H9 (cell line): ENCODE measurements around the gene CHCHD4. TPM values are rescaled to one million over a fixed set of nuclear protein-coding genes. Genes with fewer than 3 reads are reported as not detected.

Source experiments
- DNase-seq: peaks from one replicate; pipeline ENCODE4 v3.0.0-alpha.2; 2017
- H2AFZ ChIP-seq: one replicate; pipeline ENCODE4 v1.6.1; 2013; ENCODE audit warnings: mild to moderate bottlenecking, low read length, control low read depth, moderate library complexity
- H2AK5ac ChIP-seq: 2 replicates; pipeline ENCODE4 v1.6.1; 2013; ENCODE audit warnings: low read length, control low read depth, mixed read lengths; ENCODE audit not compliant: insufficient read length
- H2BK120ac ChIP-seq: one replicate; pipeline ENCODE4 v1.6.1; 2013; ENCODE audit warnings: low read depth, mild to moderate bottlenecking, low read length, control low read depth, inconsistent platforms; ENCODE audit not compliant: poor library complexity, severe bottlenecking
- H2BK12ac ChIP-seq: 2 replicates; pipeline ENCODE4 v1.6.1; 2013; ENCODE audit warnings: low read length, control low read depth, mixed read lengths, low read depth; ENCODE audit not compliant: insufficient read length
- H2BK15ac ChIP-seq: 2 replicates; pipeline ENCODE4 v1.6.1; 2013; ENCODE audit warnings: low read depth, low read length, control low read depth
- H2BK20ac ChIP-seq: one replicate; pipeline ENCODE4 v1.6.1; 2013; ENCODE audit warnings: low read depth, mild to moderate bottlenecking, low read length, control low read depth, inconsistent platforms; ENCODE audit not compliant: poor library complexity, severe bottlenecking
- H2BK5ac ChIP-seq: 2 replicates; pipeline ENCODE4 v1.6.1; 2013; ENCODE audit warnings: low read length, control low read depth, mixed read lengths; ENCODE audit not compliant: insufficient read length
- H3K14ac ChIP-seq: 2 replicates; pipeline ENCODE4 v1.6.1; 2013; ENCODE audit warnings: low read length, control low read depth; ENCODE audit not compliant: insufficient read depth
- H3K18ac ChIP-seq: 2 replicates; pipeline ENCODE4 v1.6.1; 2013; ENCODE audit warnings: low read depth, mild to moderate bottlenecking, mixed read lengths, low read length, control low read depth; ENCODE audit not compliant: insufficient read length
- H3K23ac ChIP-seq: 2 replicates; pipeline ENCODE4 v1.6.1; 2013; ENCODE audit warnings: low read length, control low read depth, mixed read lengths, low read depth; ENCODE audit not compliant: insufficient read length
- H3K23me2 ChIP-seq: 2 replicates; pipeline ENCODE4 v1.6.1; 2013; ENCODE audit warnings: low read depth, mild to moderate bottlenecking, mixed read lengths, low read length, control low read depth; ENCODE audit not compliant: insufficient read length, poor library complexity, severe bottlenecking
- H3K27ac ChIP-seq: 2 replicates; pipeline ENCODE4 v1.5.1; 2013; ENCODE audit warnings: low read length, control low read depth, mixed read lengths, low read depth; ENCODE audit not compliant: insufficient read length
- H3K27me3 ChIP-seq: 2 replicates; pipeline ENCODE4 v1.6.1; 2013; ENCODE audit warnings: low read length, control low read depth, inconsistent platforms; ENCODE audit not compliant: insufficient read depth
- H3K4ac ChIP-seq: 2 replicates; pipeline ENCODE4 v1.6.1; 2013; ENCODE audit warnings: low read depth, mild to moderate bottlenecking, control low read depth, inconsistent platforms, low read length, moderate library complexity
- H3K4me1 ChIP-seq: 2 replicates; pipeline ENCODE4 v1.6.1; 2013; ENCODE audit warnings: low read length, control low read depth, inconsistent platforms; ENCODE audit not compliant: insufficient read depth
- H3K4me2 ChIP-seq: 2 replicates; pipeline ENCODE4 v1.6.1; 2013; ENCODE audit warnings: low read length, control low read depth, mixed read lengths; ENCODE audit not compliant: insufficient read length, insufficient read depth
- H3K56ac ChIP-seq: 2 replicates; pipeline ENCODE4 v1.6.1; 2013; ENCODE audit warnings: low read depth, mild to moderate bottlenecking, mixed read lengths, low read length, control low read depth; ENCODE audit not compliant: insufficient read length
- H3K79me1 ChIP-seq: 2 replicates; pipeline ENCODE4 v1.6.1; 2013; ENCODE audit warnings: low read depth, mild to moderate bottlenecking, moderate library complexity, low read length, control low read depth, inconsistent platforms; ENCODE audit not compliant: insufficient read depth, poor library complexity, severe bottlenecking
- H3K79me2 ChIP-seq: 2 replicates; pipeline ENCODE4 v1.6.1; 2013; ENCODE audit warnings: low read length, control low read depth, inconsistent platforms; ENCODE audit not compliant: insufficient read depth
- H3K9ac ChIP-seq: 2 replicates; pipeline ENCODE4 v1.6.1; 2013; ENCODE audit warnings: low read length, control low read depth, mixed read lengths; ENCODE audit not compliant: insufficient read length; ENCODE audit errors: extremely low read depth
- H3K9me3 ChIP-seq: one replicate; pipeline ENCODE4 v1.6.1; 2013; ENCODE audit warnings: low read depth, low read length, inconsistent platforms; ENCODE audit not compliant: control insufficient read depth
- H3T11ph ChIP-seq: one replicate; pipeline ENCODE4 v1.6.1; 2013; ENCODE audit warnings: mild to moderate bottlenecking, low read length, control low read depth, inconsistent platforms
- H4K20me1 ChIP-seq: one replicate; pipeline ENCODE4 v1.6.1; 2013; ENCODE audit not compliant: control insufficient read depth, insufficient read length, insufficient read depth
- H4K5ac ChIP-seq: 2 replicates; pipeline ENCODE4 v1.6.1; 2013; ENCODE audit warnings: low read depth, mild to moderate bottlenecking, mixed read lengths, low read length, control low read depth; ENCODE audit not compliant: insufficient read length
- H4K8ac ChIP-seq: replicated peaks from 2 replicates; pipeline ENCODE4 v1.6.1; 2013; ENCODE audit warnings: low read length, control low read depth, mixed read lengths, low read depth; ENCODE audit not compliant: insufficient read length
- H4K91ac ChIP-seq: 2 replicates; pipeline ENCODE4 v1.6.1; 2013; ENCODE audit warnings: low read depth, mild to moderate bottlenecking, moderate library complexity, mixed read lengths, low read length, control low read depth; ENCODE audit not compliant: insufficient read length
- H3K27ac Mint-ChIP-seq, 3 experiments: 2 replicates in 2 of 3; 3 replicates in 1 of 3; pipeline ENCODE4 v1.8.0; 2020 to 2021; ENCODE audit warnings: mixed read lengths in 3 of 3, mild to moderate bottlenecking in 1 of 3, moderate library complexity in 1 of 3
- H3K27me3 Mint-ChIP-seq: 2 replicates; pipeline ENCODE4 v1.8.0; 2021; ENCODE audit warnings: low read depth, mild to moderate bottlenecking, moderate library complexity, mixed read lengths
- H3K36me3 Mint-ChIP-seq, 3 experiments: 2 replicates in 2 of 3; 3 replicates in 1 of 3; pipeline ENCODE4 v1.8.0; 2020 to 2021; ENCODE audit warnings: low read depth in 3 of 3, mixed read lengths in 3 of 3; ENCODE audit not compliant: insufficient read depth in 1 of 3
- H3K4me1 Mint-ChIP-seq, 2 experiments: 2 replicates each; pipeline ENCODE4 v1.8.0; 2020; ENCODE audit warnings: mixed read lengths in 2 of 2
- H3K4me3 Mint-ChIP-seq, 2 experiments: 2 replicates in 1 of 2; 3 replicates in 1 of 2; pipeline ENCODE4 v1.8.0; 2020 to 2021; ENCODE audit warnings: mild to moderate bottlenecking in 2 of 2, mixed read lengths in 2 of 2, moderate library complexity in 1 of 2
- H3K9me3 Mint-ChIP-seq, 2 experiments: 2 replicates in 1 of 2; 3 replicates in 1 of 2; pipeline ENCODE4 v1.8.0; 2020; ENCODE audit warnings: mild to moderate bottlenecking in 2 of 2, mixed read lengths in 2 of 2, moderate library complexity in 1 of 2
- CTCF ChIP-seq: fragments of 200-600 bp; sonication (generic); conservative IDR thresholded peaks from 3 replicates; pipeline ENCODE4 v1.8.0; 2021; ENCODE audit warnings: antibody characterized with exemption, mild to moderate bottlenecking
- WGBS: extraction: QIAGEN DNeasy Blood & Tissue Kit; methylation state at CpG from one replicate; pipeline ENCODE4 v1.1.7; 2013; ENCODE audit warnings: missing lambda C conversion rate, low lambda C conversion rate, mixed read lengths; ENCODE audit not compliant: insufficient read length; ENCODE audit errors: extremely low coverage; 5-methylcytosine and 5-hydroxymethylcytosine counted together
- total RNA-seq: library from RNA; stranded (reverse); gene quantifications from 2 replicates; pipeline ENCODE4 v1.2.1, GENCODE V29; 2021

Gene CHCHD4
- total RNA-seq, 1 experiment from 2014 or later: 13.7 TPM

- no peak for TF ChIP-seq CTCF
- no peak overlapping the region for H4K8ac ChIP-seq
- no peak overlapping the region for H2BK20ac ChIP-seq
- no peak overlapping the region for H2AK5ac ChIP-seq
- peaks cover 2% of the 10 kb centered on the region for H3K23me2 ChIP-seq
- no peak overlapping the region for H2AFZ ChIP-seq
- H3K27me3 ChIP-seq: no peaks in the 10 kb centered on the region
- DNase-seq: peak; percentile 20
- H3K27me3 Mint-ChIP-seq: no peaks in the 10 kb centered on the region
- no peak overlapping the region for H3K4ac ChIP-seq
- H3K23ac ChIP-seq: no peak overlapping the region
- no peaks in the 10 kb centered on the region for H3K79me2 ChIP-seq
- no peak overlapping the region for H3K27ac ChIP-seq
- no peak overlapping the region for H3K4me2 ChIP-seq
- no peak overlapping the region for H3K4me3 Mint-ChIP-seq
- no peak overlapping the region for H3K56ac ChIP-seq
- no peak overlapping the region; the same call in 1 of the 2 replicates for H3K14ac ChIP-seq
- H3K36me3 Mint-ChIP-seq: peaks cover 12 to 63% (median 52%) of the 10 kb centered on the region in 3 experiments
- H2BK120ac ChIP-seq: no peak overlapping the region
- H4K91ac ChIP-seq: no peak overlapping the region
- H2BK15ac ChIP-seq: no peak overlapping the region
- H3K27ac Mint-ChIP-seq: peak overlapping the region in 1 of 3 experiments; percentile 83; a peak in 2 of 7 replicates
- no peaks in the 10 kb centered on the region for H3K79me1 ChIP-seq
- H4K5ac ChIP-seq: no peak overlapping the region
- no peak overlapping the region for H3K18ac ChIP-seq
- no CpG with 5 or more reads among the region's 9 CpGs for WGBS
- no peaks in the 10 kb centered on the region for H3K9me3 ChIP-seq
- no peak overlapping the region for H2BK12ac ChIP-seq
- H3K9ac ChIP-seq: no peak overlapping the region
- peaks cover 6% of the 10 kb centered on the region; the same call in 1 of the 2 replicates for H3K4me1 ChIP-seq
- no peak overlapping the region for H2BK5ac ChIP-seq
- H3K4me1 Mint-ChIP-seq: peaks cover 7 to 20% of the 10 kb centered on the region in 2 experiments
- H3K9me3 Mint-ChIP-seq: no peaks in the 10 kb centered on the region; a peak in 1 of 5 replicates
- H3T11ph ChIP-seq: no peak overlapping the region
- H4K20me1 ChIP-seq: no peaks in the 10 kb centered on the region
Measured at GRCh38 chr3:14150078-14150477, 25.4 kb upstream of the CHCHD4 start.
